GM23338 (cell line): ENCODE measurements around the gene COPB1. TPM values are rescaled to one million over a fixed set of nuclear protein-coding genes. Genes with fewer than 3 reads are reported as not detected.

Source experiments
- ATAC-seq: fragments of 200-7000 bp; cut with Tn5 transposase; 3 replicates; pipeline ENCODE4 v1.9.1; 2020
- DNase-seq: peaks from one replicate; pipeline ENCODE4 v3.0.0-alpha.2; 2015; ENCODE audit warnings: low spot score
- H2AFZ ChIP-seq: fragments of 200-600 bp; sonication (generic); 2 replicates; pipeline ENCODE4 v1.8.0; 2016; ENCODE audit warnings: antibody characterized with exemption, mild to moderate bottlenecking, moderate library complexity
- H3F3A ChIP-seq: fragments of 200-600 bp; sonication (generic); replicated peaks from 2 replicates; pipeline ENCODE4 v1.8.0; 2017; ENCODE audit warnings: antibody characterized with exemption, mixed run types, low read depth
- H3K27ac ChIP-seq: fragments of 200-600 bp; sonication (generic); 2 replicates; pipeline ENCODE4 v1.6.1; 2016; ENCODE audit warnings: low read depth
- H3K27me3 ChIP-seq: fragments of 200-600 bp; sonication (generic); 2 replicates; pipeline ENCODE4 v1.8.0; 2016; ENCODE audit warnings: mild to moderate bottlenecking, mixed run types, moderate library complexity; ENCODE audit not compliant: insufficient read depth
- H3K36me3 ChIP-seq: fragments of 200-600 bp; sonication (generic); 2 replicates; pipeline ENCODE4 v1.8.0; 2016; ENCODE audit warnings: mild to moderate bottlenecking; ENCODE audit not compliant: insufficient read depth
- H3K4me1 ChIP-seq: fragments of 200-600 bp; sonication (generic); 2 replicates; pipeline ENCODE4 v1.8.0; 2016; ENCODE audit warnings: mild to moderate bottlenecking, moderate library complexity; ENCODE audit not compliant: insufficient read depth
- H3K4me2 ChIP-seq: fragments of 200-600 bp; sonication (generic); 2 replicates; pipeline ENCODE4 v1.7.1; 2017; ENCODE audit warnings: mixed run types
- H3K4me3 ChIP-seq: fragments of 200-600 bp; sonication (generic); 2 replicates; pipeline ENCODE4 v1.6.1; 2016; ENCODE audit warnings: mixed run types
- H3K79me2 ChIP-seq: fragments of 200-600 bp; sonication (generic); replicated peaks from 2 replicates; pipeline ENCODE4 v1.8.0; 2017; ENCODE audit warnings: mild to moderate bottlenecking; ENCODE audit not compliant: insufficient read depth
- H3K9me2 ChIP-seq: fragments of 200-600 bp; sonication (generic); 2 replicates; pipeline ENCODE4 v1.8.0; 2017; ENCODE audit not compliant: insufficient read depth
- H4K20me1 ChIP-seq: fragments of 200-600 bp; sonication (generic); replicated peaks from 2 replicates; pipeline ENCODE4 v1.8.0; 2017; ENCODE audit warnings: mild to moderate bottlenecking; ENCODE audit not compliant: insufficient read depth
- H3K27ac Mint-ChIP-seq: 2 replicates; pipeline ENCODE4 v1.8.0; 2020; ENCODE audit warnings: inconsistent platforms, mild to moderate bottlenecking, moderate library complexity, mixed read lengths
- H3K27me3 Mint-ChIP-seq: 3 replicates; pipeline ENCODE4 v1.8.0; 2022; ENCODE audit warnings: low read depth, mild to moderate bottlenecking, moderate library complexity, mixed read lengths, inconsistent platforms; ENCODE audit not compliant: insufficient read depth, poor library complexity
- H3K36me3 Mint-ChIP-seq: 3 replicates; pipeline ENCODE4 v1.8.0; 2021; ENCODE audit warnings: low read depth, mild to moderate bottlenecking, inconsistent platforms, moderate library complexity, mixed read lengths
- H3K4me1 Mint-ChIP-seq: 3 replicates; pipeline ENCODE4 v1.8.0; 2020; ENCODE audit warnings: mild to moderate bottlenecking, inconsistent platforms, mixed read lengths
- H3K4me3 Mint-ChIP-seq: 3 replicates; pipeline ENCODE4 v1.8.0; 2021; ENCODE audit warnings: moderate library complexity, mild to moderate bottlenecking, inconsistent platforms, mixed read lengths
- H3K9me3 Mint-ChIP-seq: 3 replicates; pipeline ENCODE4 v1.8.0; 2020; ENCODE audit warnings: moderate library complexity, mild to moderate bottlenecking, inconsistent platforms, mixed read lengths
- CREB1 ChIP-seq: fragments of 250-450 bp; sonication (Bioruptor Pico); IDR thresholded peaks from 2 replicates; pipeline ENCODE4 v1.5.0; 2020; ENCODE audit warnings: low read depth, mild to moderate bottlenecking, moderate library complexity
- CTCF ChIP-seq, 2 experiments: fragments of 200-600 bp in 1 of 2; sonication (generic) in 1 of 2; conservative IDR thresholded peaks; 2 replicates each; pipeline versions ENCODE4 v1.5.1 to v1.6.1; 2016 to 2017; ENCODE audit warnings: antibody characterized with exemption in 2 of 2, low read depth in 2 of 2, mild to moderate bottlenecking in 2 of 2, moderate library complexity in 1 of 2
- EZH2 ChIP-seq: fragments of 200-600 bp; sonication (generic); IDR thresholded peaks from one replicate; pipeline ENCODE4 v1.8.0; 2017; ENCODE audit warnings: antibody characterized with exemption, mild to moderate bottlenecking, low read depth; ENCODE audit not compliant: unreplicated experiment
- EZH2phosphoT487 ChIP-seq: fragments of 200-600 bp; sonication (generic); IDR thresholded peaks from one replicate; pipeline ENCODE4 v1.8.1; 2018; ENCODE audit warnings: antibody characterized with exemption; ENCODE audit not compliant: unreplicated experiment
- JUNB ChIP-seq: IDR thresholded peaks from one replicate; pipeline ENCODE4 v1.6.1; 2016; ENCODE audit warnings: antibody characterized with exemption; ENCODE audit not compliant: unreplicated experiment
- NANOG ChIP-seq: IDR thresholded peaks from 2 replicates; pipeline ENCODE4 v1.6.1; 2016; ENCODE audit warnings: antibody characterized with exemption, borderline replicate concordance
- REST ChIP-seq: IDR thresholded peaks from one replicate; pipeline ENCODE4 v1.6.1; 2018; ENCODE audit warnings: antibody characterized with exemption; ENCODE audit not compliant: unreplicated experiment
- ZNF114 ChIP-seq: fragments of 250-450 bp; sonication (Bioruptor Pico); IDR thresholded peaks from 2 replicates; pipeline ENCODE4 v1.5.0; 2020; ENCODE audit warnings: mild to moderate bottlenecking, moderate library complexity
- ZNF331 ChIP-seq: fragments of 250-450 bp; sonication (Bioruptor Pico); IDR thresholded peaks from 2 replicates; pipeline ENCODE4 v1.5.0; 2020; ENCODE audit warnings: low read depth, mild to moderate bottlenecking, moderate library complexity
- ZNF462 ChIP-seq: fragments of 250-450 bp; sonication (Bioruptor Pico); IDR thresholded peaks from 2 replicates; pipeline ENCODE4 v1.5.0; 2020; ENCODE audit warnings: mild to moderate bottlenecking, moderate library complexity
- polyA plus RNA-seq: library from polyadenylated mRNA; unstranded; fragments of >200 nt; fragmentation: Nextera tagmentation; extraction: Ambion mirVana; gene quantifications from 2 replicates; pipeline ENCODE4 v1.2.1, GENCODE V29; 2016
- total RNA-seq: library from RNA; depleted of rRNA; stranded (reverse); fragments of >200 nt; shearing (Covaris generic); gene quantifications from 2 replicates; pipeline ENCODE4 v1.2.3, GENCODE V29; 2014

COPB1 gene
- total and polyA plus RNA-seq, 2 experiments from 2014 or later = 42.3 to 104 TPM

- TF ChIP-seq ZNF462 (CRISPR knock-in tag) = no peak
- TF ChIP-seq JUNB = no peak
- no peak for TF ChIP-seq EZH2phosphoT487
- TF ChIP-seq ZNF114 (CRISPR knock-in tag) = no peak
- no peak for TF ChIP-seq ZNF331 (CRISPR knock-in tag)
- TF ChIP-seq CREB1 (CRISPR knock-in tag) = no peak
- TF ChIP-seq EZH2 = no peak
These were observed 47.8 kb downstream of the COPB1 start (continued) for GRCh38 chr11:14451825-14452224.

GRCh38 chr11:14449302-14449714 is 50.3 kb downstream of the COPB1 start:
- no peak overlapping the region for H3K4me3 Mint-ChIP-seq
- Histone ChIP-seq H3F3A (no peaks in the 10 kb centered on the region), H3K36me3 (no peaks in the 10 kb centered on the region), H3K9me2 (no peaks in the 10 kb centered on the region), H4K20me1 (no peaks in the 10 kb centered on the region), H3K79me2 (no peaks in the 10 kb centered on the region), H3K4me2 (no peak overlapping the region), H3K4me1 (no peaks in the 10 kb centered on the region), H3K4me3 (no peak overlapping the region), H3K27ac (no peak overlapping the region), H3K27me3 (no peaks in the 10 kb centered on the region), H2AFZ (no peak overlapping the region)
- peaks cover 2% of the 10 kb centered on the region for H3K27me3 Mint-ChIP-seq
- H3K9me3 Mint-ChIP-seq = no peaks in the 10 kb centered on the region
- TF ChIP-seq CREB1 (CRISPR knock-in tag) (no peak), EZH2 (no peak), JUNB (no peak), NANOG (no peak), CTCF (conservative IDR thresholded peaks at IDR 0.05; ENCODE audit: low read depth in 2 of 2) (no peak), REST (no peak)
- no peak for ATAC-seq
- no peaks in the 10 kb centered on the region for H3K4me1 Mint-ChIP-seq
- H3K27ac Mint-ChIP-seq = no peak overlapping the region
- no peak for DNase-seq
- H3K36me3 Mint-ChIP-seq = peaks cover 3% of the 10 kb centered on the region; the same call in 1 of the 3 replicates
